Neural cell (in vitro differentiated cells): ENCODE data around the gene CXCL14. TPM values are rescaled to one million over a fixed set of nuclear protein-coding genes. Genes with fewer than 3 reads are reported as not detected.

Experiments used
- H2AFZ ChIP-seq: fragments of 200-600, 300-800 bp; sonication (generic), shearing (Covaris generic); 2 replicates; pipeline ENCODE4 v1.6.0; 2014; ENCODE audit warnings: low read depth, mild to moderate bottlenecking, antibody characterized with exemption, low read length, moderate library complexity
- H3F3A ChIP-seq: fragments of 200-600 bp; shearing (Covaris generic); 2 replicates; pipeline ENCODE4 v1.6.1; 2016; ENCODE audit warnings: mild to moderate bottlenecking, moderate library complexity, mixed read lengths, antibody characterized with exemption, low read length; ENCODE audit not compliant: insufficient read depth, poor library complexity, severe bottlenecking
- H3K27ac ChIP-seq: fragments of 200-600, 300-800 bp; sonication (generic), shearing (Covaris generic); 2 replicates; pipeline ENCODE4 v1.5.1; 2014; ENCODE audit warnings: mild to moderate bottlenecking, low read length, moderate library complexity
- H3K27me3 ChIP-seq: fragments of 300-800, 200-600 bp; sonication (generic), shearing (Covaris generic); 2 replicates; pipeline ENCODE4 v1.6.0; 2014; ENCODE audit warnings: mild to moderate bottlenecking, low read depth, low read length, moderate library complexity; ENCODE audit not compliant: insufficient read depth
- H3K36me3 ChIP-seq: fragments of 300-800, 200-600 bp; sonication (generic), shearing (Covaris generic); 2 replicates; pipeline ENCODE4 v1.5.1; 2014; ENCODE audit warnings: mild to moderate bottlenecking, antibody characterized with exemption, low read length, moderate library complexity; ENCODE audit not compliant: insufficient read depth
- H3K4me2 ChIP-seq: fragments of 300-800, 200-600 bp; sonication (generic), shearing (Covaris generic); 2 replicates; pipeline ENCODE4 v1.6.0; 2014; ENCODE audit warnings: mild to moderate bottlenecking, low read length
- H3K4me3 ChIP-seq: fragments of 300-800, 200-600 bp; sonication (generic), shearing (Covaris generic); 2 replicates; pipeline ENCODE4 v1.5.1; 2014; ENCODE audit warnings: mild to moderate bottlenecking, low read length, moderate library complexity
- H3K79me2 ChIP-seq: fragments of 200-600 bp; shearing (Covaris generic); replicated peaks from 2 replicates; pipeline ENCODE4 v1.6.0; 2014; ENCODE audit warnings: mild to moderate bottlenecking, low read length, moderate library complexity; ENCODE audit not compliant: insufficient read depth
- H3K9ac ChIP-seq: fragments of 300-800, 200-600 bp; sonication (generic), shearing (Covaris generic); 2 replicates; pipeline ENCODE4 v1.6.1; 2016; ENCODE audit warnings: mild to moderate bottlenecking, low read length, mixed read lengths
- H3K9me2 ChIP-seq: fragments of 200-600 bp; shearing (Covaris generic); 2 replicates; pipeline ENCODE4 v1.6.1; 2016; ENCODE audit warnings: mild to moderate bottlenecking, low read length, mixed read lengths; ENCODE audit not compliant: insufficient read depth
- H3K9me3 ChIP-seq: fragments of 200-600, 300-800 bp; sonication (generic), shearing (Covaris generic); 2 replicates; pipeline ENCODE4 v1.6.1; 2016; ENCODE audit warnings: mild to moderate bottlenecking, mixed run types, low read length, moderate library complexity, mixed read lengths
- H4K20me1 ChIP-seq: fragments of 200-600 bp; shearing (Covaris generic); 2 replicates; pipeline ENCODE4 v1.6.1; 2016; ENCODE audit warnings: mild to moderate bottlenecking, mixed run types; ENCODE audit not compliant: insufficient read depth
- EP300 ChIP-seq: fragments of 450-650 bp; conservative IDR thresholded peaks from 2 replicates; pipeline ENCODE4 v1.6.1; 2014; ENCODE audit warnings: antibody characterized with exemption, mild to moderate bottlenecking, moderate library complexity; ENCODE audit not compliant: poor library complexity, severe bottlenecking
- EZH2 ChIP-seq: fragments of 200-600, 300-800 bp; shearing (Covaris generic), sonication (generic); IDR thresholded peaks from 2 replicates; pipeline ENCODE4 v1.6.1; 2014; ENCODE audit warnings: antibody characterized with exemption, low read length, borderline replicate concordance, mild to moderate bottlenecking; ENCODE audit not compliant: insufficient read depth, poor library complexity, severe bottlenecking
- MXI1 ChIP-seq: fragments of 450-650 bp; conservative IDR thresholded peaks from 2 replicates; pipeline ENCODE4 v1.6.1; 2014; ENCODE audit warnings: antibody characterized with exemption, mild to moderate bottlenecking; ENCODE audit not compliant: poor library complexity, severe bottlenecking
- POLR2AphosphoS5 ChIP-seq: IDR thresholded peaks from 2 replicates; pipeline ENCODE4 v1.6.1; 2012
- RAD21 ChIP-seq: fragments of 450-650 bp; conservative IDR thresholded peaks from 2 replicates; pipeline ENCODE4 v1.6.1; 2014; ENCODE audit warnings: antibody characterized with exemption, mild to moderate bottlenecking, moderate library complexity
- SMC3 ChIP-seq: fragments of 450-650 bp; conservative IDR thresholded peaks from 2 replicates; pipeline ENCODE4 v1.6.1; 2014; ENCODE audit warnings: antibody characterized with exemption, mild to moderate bottlenecking, moderate library complexity; ENCODE audit not compliant: poor library complexity
- TAF1 ChIP-seq: IDR thresholded peaks from 2 replicates; pipeline ENCODE4 v1.6.1; 2012; ENCODE audit warnings: low read depth
- polyA plus RNA-seq: library from polyadenylated mRNA; depleted of rRNA; stranded (reverse); fragments of >200 nt; gene quantifications from 2 replicates; pipeline ENCODE4 v1.2.3, GENCODE V29; 2014
- TF ChIP-seq, protein P1 (sequence below): IDR thresholded peaks from 2 replicates; pipeline ENCODE4 v1.6.1; 2012; ENCODE audit warnings: borderline replicate concordance
- TF ChIP-seq, protein P2 (sequence below): fragments of 450-650 bp; IDR thresholded peaks from 2 replicates; pipeline ENCODE4 v1.5.1; 2014; ENCODE audit warnings: antibody characterized with exemption, mild to moderate bottlenecking, moderate library complexity; ENCODE audit not compliant: poor library complexity, severe bottlenecking

CXCL14 gene
- polyA plus RNA-seq, 1 donor from 2014 or later: not detected

DNA sequence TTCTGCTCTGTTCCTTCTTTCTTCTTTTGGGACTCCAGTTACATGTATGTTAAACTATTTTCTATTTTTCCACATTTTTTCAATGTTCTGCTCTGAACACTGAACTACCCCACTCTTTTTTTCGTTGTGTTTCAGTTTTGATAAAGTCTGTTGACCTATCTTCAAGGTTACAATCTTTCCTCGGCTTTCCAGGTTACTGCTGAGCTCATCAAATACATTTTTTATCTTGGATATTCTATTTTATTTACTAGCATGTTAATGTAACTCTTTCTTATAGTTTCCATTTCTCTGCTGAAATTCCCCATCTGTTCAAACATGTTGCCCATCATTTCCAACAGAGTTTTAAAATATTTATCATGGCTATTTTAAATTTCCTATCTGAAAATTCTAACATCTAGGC lies 56.8 kb downstream of the CXCL14 start:
- H3K9ac ChIP-seq: no peak overlapping the region
- H2AFZ ChIP-seq: no peak overlapping the region
- no peaks in the 10 kb centered on the region for H3K9me2 ChIP-seq
- H4K20me1 ChIP-seq: no peaks in the 10 kb centered on the region
- H3K27me3 ChIP-seq: peaks cover 22% of the 10 kb centered on the region
- H3K4me2 ChIP-seq: no peak overlapping the region
- no peaks in the 10 kb centered on the region for H3K79me2 ChIP-seq
- no peak overlapping the region for H3K4me3 ChIP-seq
- TF ChIP-seq TAF1: no peak
- TF ChIP-seq EZH2: no peak
- TF ChIP-seq, protein P1, sequence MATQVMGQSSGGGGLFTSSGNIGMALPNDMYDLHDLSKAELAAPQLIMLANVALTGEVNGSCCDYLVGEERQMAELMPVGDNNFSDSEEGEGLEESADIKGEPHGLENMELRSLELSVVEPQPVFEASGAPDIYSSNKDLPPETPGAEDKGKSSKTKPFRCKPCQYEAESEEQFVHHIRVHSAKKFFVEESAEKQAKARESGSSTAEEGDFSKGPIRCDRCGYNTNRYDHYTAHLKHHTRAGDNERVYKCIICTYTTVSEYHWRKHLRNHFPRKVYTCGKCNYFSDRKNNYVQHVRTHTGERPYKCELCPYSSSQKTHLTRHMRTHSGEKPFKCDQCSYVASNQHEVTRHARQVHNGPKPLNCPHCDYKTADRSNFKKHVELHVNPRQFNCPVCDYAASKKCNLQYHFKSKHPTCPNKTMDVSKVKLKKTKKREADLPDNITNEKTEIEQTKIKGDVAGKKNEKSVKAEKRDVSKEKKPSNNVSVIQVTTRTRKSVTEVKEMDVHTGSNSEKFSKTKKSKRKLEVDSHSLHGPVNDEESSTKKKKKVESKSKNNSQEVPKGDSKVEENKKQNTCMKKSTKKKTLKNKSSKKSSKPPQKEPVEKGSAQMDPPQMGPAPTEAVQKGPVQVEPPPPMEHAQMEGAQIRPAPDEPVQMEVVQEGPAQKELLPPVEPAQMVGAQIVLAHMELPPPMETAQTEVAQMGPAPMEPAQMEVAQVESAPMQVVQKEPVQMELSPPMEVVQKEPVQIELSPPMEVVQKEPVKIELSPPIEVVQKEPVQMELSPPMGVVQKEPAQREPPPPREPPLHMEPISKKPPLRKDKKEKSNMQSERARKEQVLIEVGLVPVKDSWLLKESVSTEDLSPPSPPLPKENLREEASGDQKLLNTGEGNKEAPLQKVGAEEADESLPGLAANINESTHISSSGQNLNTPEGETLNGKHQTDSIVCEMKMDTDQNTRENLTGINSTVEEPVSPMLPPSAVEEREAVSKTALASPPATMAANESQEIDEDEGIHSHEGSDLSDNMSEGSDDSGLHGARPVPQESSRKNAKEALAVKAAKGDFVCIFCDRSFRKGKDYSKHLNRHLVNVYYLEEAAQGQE: no peak
- no peak for TF ChIP-seq POLR2AphosphoS5
- no peak for TF ChIP-seq MXI1
- no peak for TF ChIP-seq EP300
- TF ChIP-seq, protein P2, sequence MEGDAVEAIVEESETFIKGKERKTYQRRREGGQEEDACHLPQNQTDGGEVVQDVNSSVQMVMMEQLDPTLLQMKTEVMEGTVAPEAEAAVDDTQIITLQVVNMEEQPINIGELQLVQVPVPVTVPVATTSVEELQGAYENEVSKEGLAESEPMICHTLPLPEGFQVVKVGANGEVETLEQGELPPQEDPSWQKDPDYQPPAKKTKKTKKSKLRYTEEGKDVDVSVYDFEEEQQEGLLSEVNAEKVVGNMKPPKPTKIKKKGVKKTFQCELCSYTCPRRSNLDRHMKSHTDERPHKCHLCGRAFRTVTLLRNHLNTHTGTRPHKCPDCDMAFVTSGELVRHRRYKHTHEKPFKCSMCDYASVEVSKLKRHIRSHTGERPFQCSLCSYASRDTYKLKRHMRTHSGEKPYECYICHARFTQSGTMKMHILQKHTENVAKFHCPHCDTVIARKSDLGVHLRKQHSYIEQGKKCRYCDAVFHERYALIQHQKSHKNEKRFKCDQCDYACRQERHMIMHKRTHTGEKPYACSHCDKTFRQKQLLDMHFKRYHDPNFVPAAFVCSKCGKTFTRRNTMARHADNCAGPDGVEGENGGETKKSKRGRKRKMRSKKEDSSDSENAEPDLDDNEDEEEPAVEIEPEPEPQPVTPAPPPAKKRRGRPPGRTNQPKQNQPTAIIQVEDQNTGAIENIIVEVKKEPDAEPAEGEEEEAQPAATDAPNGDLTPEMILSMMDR: no peak
- no peak for TF ChIP-seq RAD21
- no peak for TF ChIP-seq SMC3
- no peaks in the 10 kb centered on the region for H3K9me3 ChIP-seq
- H3K36me3 ChIP-seq: no peaks in the 10 kb centered on the region
- no peaks in the 10 kb centered on the region for H3F3A ChIP-seq
- no peak overlapping the region for H3K27ac ChIP-seq

Other genes starting within 250 kb of the CXCL14 start
- gene MACROH2A1, start 179.8 kb downstream of the CXCL14 start, polyA plus RNA-seq: 351 and 364 TPM in 2 replicates
- not detected in 2 replicates for gene DCANP1, start 131.6 kb downstream of the CXCL14 start, polyA plus RNA-seq
- 0.10 TPM in 1 of 2 replicates, not detected in the other for gene TIFAB, start 126.6 kb downstream of the CXCL14 start, polyA plus RNA-seq
- not detected in 2 replicates for gene NEUROG1, start 43.0 kb downstream of the CXCL14 start, polyA plus RNA-seq